SHP77 (cell line): ENCODE measurements around the gene RBBP9.
A peak's percentile ranks its signal among the peaks of the same experiment; 100 is the strongest.
"Not testable (repeated sequence)": the region's sequence is repeated elsewhere in the genome, so short reads cannot be mapped to it uniquely, and the experiment has no call there.

ENCODE experiments used
- DNase-seq, 2 experiments: peaks; one replicate each; lab custom pipeline; 2025; lab: John Stamatoyannopoulos, UW

RBBP9 gene

GRCh38 chr20:18504479-18505060 lies 7.5 kb upstream of the RBBP9 start:
- DNase-seq = no peak

DNA sequence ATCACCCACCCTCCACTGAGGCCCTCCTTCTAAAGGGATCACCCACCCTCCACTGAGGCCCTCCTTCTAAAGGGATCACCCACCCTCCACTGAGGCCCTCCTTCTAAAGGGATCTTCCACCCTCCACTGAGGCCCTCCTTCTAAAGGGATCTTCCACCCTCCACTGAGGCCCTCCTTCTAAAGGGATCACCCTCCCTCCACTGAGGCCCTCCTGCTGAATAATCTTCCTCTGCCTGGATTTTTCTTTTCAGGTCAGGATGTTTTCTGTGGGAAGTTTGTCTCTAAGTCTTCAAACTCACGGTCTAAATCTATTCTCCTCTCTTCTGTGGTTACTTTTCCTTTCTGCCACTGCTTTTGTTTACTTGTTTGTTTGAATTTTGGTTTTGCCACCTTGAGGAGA lies 4.6 kb upstream of the RBBP9 start:
- DNase-seq = not testable (repeated sequence)

DNA sequence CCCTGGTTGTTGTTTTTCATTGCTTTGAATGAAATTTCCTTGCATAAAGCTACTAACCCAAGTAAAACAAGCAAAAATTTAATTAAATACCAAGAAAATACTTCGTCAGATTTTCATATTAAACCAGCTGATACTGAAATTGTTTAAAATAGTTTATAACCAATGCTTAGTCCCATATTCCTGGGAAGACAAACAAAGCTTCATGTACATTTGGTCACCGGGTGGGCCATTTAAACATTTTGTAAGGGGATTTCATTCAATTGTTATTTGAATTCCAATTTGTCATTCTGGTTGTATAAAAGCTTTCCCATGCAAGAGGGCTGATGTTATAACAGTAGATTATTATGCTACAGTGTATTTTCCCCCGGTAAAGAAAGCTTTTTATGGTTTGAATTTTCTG lies 578 bp upstream of the RBBP9 start:
- DNase-seq = no peak

- peak in 1 of 2 experiments; percentile 21 for DNase-seq
These were observed 983 bp downstream of the RBBP9 start for GRCh38 chr20:18496042-18496441.

GRCh38 chr20:18488301-18488700 lies 8.7 kb downstream of the RBBP9 start:
- DNase-seq = no peak

- DNase-seq = no peak
These were observed 15.4 kb downstream of the RBBP9 start for GRCh38 chr20:18481596-18481995.

DNA sequence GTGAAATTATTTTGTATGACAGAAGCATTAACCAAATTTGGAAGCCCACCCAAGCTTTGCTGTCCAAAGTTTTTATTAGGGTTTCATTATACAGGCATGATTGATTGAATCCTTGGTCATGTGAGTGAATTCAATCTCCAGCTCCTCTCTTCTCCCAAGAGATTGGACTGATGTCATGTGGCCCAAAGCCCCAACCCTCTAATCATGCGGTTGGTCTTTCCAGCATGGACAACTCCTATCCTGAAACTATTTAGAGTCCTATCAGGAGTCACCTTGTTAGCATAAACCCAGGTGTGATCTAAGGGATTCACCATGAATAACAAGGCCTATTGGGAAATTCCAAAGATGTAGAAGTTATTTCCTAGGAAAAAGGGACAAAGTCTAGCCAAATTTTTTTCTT lies 19.2 kb downstream of the RBBP9 start:
- DNase-seq = no peak

- DNase-seq = no peak
These were observed 19.8 kb downstream of the RBBP9 start for GRCh38 chr20:18477218-18477617.

DNA sequence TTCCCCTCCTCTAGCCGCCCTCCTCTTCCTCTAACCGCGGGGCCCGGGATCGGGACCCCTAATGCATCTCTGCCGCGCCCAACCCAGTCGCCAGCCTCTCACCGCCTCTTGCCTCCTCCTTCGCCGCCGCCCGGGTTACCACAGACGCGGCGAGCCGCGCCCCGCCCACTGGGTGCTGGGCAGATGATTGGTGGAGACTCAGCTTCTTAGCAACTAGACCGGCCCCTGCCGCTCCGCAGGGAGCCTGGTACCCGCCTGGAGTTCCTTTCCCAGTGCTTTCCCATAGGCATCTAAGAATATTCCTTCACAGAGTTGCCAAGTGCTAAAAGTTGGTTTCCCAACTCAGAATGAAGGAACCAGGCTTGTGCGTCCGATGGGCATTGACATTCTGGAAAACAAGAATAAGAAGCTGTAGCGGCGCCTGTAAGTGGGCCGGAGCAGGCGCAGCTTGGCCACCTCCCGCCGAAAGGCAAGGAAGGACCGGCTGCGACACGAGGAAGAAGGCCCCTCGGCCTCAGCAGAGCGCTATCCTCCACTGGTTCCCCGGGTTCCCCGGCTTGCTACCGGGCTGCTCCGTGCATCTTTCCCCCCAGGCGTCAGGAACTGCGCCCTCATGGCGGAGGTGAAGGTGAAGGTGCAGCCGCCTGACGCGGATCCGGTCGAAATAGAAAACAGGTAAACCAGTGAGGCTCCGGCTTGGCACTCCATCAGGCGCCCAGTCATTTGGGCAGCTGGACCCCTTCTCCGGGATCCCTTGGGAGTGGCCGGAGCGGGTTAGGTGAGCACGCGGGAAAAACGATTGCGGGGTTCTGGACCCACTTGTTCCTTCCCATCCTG lies 29.9 kb downstream of the RBBP9 start, which contains the start of the genes DZANK1 and POLR3F:
TSS of gene DZANK1 (minus strand) at position 137 of the 837 bp plus-strand sequence. CDS start 1,672 bp downstream, outside the sequence.
TSS of gene POLR3F (plus strand) at position 497 of the 837 bp plus-strand sequence. CDS start at position 614, 117 bp downstream.
- DNase-seq = peak; percentile 98

DNA sequence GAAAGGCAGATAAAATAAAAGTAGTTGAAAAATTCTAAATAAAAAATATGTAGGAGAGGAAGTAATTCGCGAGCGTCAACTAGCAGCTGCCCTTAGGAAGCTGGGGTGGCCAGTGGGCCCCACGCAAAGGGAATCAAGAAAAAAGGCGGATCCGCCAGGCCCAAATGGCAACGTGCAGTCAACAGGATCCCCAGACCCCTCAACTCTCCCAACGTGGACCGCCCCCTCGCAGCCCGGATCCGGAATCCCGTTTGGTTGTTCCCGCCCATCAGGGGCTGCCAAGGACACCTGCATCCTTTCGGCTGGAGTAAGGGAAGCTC lies 30.5 kb downstream of the RBBP9 start:
- DNase-seq = no peak

- DNase-seq = no peak
These were observed 31.4 kb downstream of the RBBP9 start for GRCh38 chr20:18465536-18466200.

DNA sequence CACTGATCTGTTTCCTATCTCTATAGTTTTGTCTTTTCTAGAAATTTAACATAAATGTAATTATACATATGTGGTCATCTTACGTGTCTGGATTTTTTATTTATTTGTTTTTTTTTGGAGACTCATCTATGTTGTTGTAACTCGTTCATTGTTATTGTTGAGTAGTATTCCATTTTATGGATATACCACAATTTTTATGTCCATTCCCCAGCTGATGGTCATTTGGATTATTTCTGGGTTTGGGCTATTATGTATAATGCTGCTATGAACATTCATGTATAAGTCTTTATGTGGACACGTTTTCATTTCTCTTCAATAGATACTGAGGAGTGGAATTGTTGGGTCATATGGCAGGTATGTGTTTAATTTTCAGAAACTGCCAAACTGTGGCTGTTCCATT lies 40.4 kb downstream of the RBBP9 start:
- no peak for DNase-seq

GRCh38 chr20:18443886-18444285 lies 53.1 kb downstream of the RBBP9 start:
- DNase-seq = peak; percentile 7 to 9

DNA sequence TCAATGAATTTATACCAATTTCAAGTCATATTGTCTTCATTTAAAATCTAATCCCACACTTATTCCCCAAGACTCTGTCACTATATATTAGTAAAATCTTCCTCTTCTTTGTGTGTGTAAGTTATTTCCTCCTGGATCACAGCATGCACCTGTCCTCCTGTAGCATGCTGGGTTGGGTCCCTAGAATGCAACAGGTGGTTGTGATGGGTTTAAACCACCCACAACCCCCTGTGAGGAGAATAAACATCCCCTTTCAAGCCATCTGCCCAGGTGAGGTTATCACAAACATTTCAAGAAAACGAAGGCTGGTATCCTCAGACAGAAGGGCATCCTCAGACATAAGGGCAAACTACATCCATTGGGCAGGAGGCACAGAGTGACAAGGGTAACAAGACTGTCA lies 56.6 kb downstream of the RBBP9 start:
- no peak for DNase-seq

GRCh38 chr20:18436847-18437246 lies 60.2 kb downstream of the RBBP9 start:
- DNase-seq = no peak
